ENCODE data around the gene SPTB.
A peak's percentile ranks its signal among the peaks of the same experiment; 100 is the strongest.

Gene SPTB

DNA sequence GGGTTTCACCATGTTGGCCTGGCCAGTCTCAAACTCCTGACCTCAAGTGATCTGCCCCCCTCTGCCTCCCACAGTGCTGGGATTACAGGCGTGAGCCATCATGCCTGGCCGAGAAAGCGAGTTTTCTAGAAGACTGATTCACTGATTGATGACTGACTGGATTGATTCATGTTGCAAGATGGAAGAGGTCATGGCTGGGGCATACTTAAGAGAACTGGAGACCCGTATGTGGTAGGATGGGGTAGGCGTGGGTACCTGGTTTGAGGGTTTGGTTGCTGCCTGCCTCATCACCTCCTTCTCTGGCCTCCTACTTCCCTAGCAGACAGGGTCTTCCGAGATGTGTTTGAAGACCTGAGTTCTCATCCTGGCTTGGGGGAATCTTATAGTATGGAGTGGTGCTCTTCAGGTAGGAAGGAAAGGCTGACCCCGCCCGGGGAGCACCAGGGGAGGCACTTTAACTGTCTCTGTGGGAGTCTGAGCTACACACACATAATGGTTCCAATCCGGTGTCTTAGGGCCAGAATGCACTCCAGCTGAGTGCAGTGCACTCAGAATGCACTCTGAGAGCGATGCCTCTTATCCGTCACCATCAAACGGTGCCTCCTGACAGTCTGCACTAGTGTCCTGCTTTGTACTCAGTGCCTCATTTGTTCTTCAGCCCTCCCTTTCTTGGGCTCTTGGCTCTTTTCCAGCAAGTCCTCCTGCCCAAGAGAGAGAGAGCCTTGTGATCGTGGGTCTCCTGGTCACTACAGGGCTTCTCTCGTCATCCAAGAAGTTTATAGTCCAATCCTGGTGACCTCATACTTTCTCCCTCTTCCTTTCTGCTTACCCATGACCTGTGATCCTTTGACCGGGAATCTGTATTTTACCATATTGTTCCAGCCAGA, 155.8 kb downstream of the SPTB start:
- DNase-seq = no peak

DNA sequence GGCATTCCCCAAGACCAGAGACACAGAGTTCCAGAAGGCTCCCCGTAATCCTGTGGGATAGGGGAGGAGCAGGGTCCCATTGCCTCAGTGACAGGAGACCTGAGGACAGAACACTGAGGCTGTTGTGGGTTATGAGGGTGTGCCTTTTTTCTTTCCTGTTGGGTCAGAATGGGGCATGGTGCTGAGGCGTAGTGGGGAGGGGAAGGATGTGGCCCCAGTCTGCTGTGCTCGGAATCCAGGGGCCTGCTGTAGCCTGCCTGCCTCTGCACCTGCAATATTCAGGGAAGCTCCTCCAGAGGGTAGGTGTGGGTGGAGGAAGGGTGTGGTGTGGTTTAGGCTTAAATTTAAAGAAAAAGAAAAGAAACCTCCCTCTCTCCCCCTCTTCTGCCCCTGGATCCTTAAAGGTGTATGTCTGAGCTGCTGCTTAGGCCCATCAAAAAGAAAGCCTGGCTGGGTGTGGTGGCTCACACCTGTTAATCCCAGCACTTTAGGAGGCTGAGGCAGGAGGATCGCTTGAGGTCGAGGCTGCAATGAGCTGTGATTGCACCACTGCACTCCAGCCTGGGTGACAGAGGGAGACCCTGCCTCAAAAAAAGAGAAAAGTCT, 156.8 kb downstream of the SPTB start:
- DNase-seq = no peak

DNA sequence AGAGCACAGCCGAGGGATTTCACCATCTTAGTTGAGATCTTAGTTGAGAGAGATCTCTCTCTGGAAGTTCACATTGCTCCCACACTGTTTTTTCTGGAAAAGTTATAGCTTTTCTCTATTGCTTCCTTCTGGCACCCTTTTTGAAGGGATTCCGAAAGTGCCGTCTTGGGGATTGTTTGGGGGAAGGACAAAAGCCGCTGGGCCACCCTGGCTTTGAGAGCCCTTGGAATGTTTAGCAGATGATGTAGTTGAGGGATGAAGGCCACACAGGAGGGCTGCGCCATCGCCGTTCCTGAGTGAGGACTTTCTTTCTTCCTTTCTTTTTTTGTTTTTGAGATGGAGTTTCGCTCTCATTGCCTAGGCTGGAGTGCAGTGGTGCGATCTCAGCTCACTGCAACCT, 157.8 kb downstream of the SPTB start:
- DNase-seq = no peak

DNA sequence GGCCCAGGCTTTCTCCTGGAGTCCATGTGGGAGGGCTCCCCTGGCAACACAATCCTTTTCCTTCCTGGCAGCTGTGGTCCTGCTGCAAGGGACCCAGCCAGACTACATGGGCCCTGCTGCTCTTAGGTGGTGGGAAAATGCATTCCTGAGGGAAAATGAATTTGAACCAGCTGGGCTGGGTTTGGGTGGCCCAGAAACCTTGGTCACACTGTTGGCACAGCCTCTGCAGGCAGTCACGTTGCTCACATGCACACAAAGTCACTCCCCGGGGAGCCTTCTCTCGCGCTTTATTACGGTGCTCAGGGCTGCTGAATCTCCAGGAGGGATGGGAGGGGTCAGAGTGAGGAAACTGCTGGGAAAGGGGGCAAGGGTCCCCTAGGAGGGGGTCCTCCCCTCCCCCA, 158.3 kb downstream of the SPTB start:
- no peak for DNase-seq

DNA sequence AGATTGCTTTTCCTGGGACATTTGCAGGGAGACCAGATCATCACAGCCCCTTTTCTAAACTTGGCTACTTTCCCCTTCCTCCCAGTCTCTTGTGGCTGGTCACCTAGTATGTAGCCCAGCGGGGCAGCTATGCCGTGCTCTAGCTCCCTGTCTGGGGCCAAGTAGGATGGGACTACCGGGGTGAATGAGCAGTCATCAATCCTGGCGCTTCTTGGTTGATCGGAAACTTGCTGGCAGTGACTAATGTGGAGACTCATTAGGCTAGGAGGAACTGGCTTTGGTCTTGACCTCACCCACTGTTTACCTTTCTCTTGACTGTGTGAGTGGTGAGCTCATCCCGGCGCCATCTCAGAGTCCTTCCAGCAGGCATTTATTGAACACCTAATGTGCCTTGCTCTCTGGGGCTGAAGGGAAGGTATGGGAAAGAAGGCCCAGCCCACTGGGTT, 159.6 kb downstream of the SPTB start:
- DNase-seq = peak; percentile 93

DNA sequence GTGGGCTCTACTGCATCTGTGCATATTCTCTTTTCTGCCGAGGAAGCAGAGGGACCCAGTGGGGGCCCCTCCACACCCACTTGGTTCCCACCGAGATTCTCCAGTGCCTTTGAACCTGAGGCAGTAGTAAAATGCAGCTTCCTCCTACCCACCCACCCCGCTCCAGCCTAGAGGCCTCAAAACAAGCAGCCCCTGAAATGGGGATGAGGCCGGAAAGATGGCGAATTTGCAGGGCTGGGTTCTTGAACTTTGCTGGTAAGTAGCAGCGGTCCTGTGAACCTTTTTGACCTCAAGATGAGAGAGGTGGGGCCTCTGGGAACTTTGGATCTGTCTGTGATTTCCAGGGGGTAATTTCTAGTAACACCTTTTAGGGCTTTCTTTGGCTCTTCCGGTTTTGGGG, 160.1 kb downstream of the SPTB start:
- no peak for DNase-seq

DNA sequence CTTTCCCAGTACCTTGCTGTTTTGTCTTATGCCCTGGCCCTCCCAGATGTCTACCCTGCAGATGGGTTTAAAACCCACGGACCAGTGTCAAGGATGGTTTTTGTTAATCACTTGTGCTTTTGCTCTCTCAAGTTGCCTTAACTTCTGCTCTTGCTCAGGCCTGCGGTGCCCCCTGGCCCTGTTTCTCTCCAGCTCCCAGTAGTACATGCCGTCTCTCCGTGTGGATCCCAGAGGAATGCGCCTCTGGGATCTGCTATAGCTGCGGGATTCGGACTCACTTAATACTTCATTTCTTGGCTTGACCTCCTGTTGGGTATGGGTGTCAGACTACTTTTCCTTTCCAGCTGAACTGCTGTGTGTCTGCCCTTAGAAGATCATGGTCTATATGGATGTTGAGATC, 160.9 kb downstream of the SPTB start:
- no peak for DNase-seq

DNA sequence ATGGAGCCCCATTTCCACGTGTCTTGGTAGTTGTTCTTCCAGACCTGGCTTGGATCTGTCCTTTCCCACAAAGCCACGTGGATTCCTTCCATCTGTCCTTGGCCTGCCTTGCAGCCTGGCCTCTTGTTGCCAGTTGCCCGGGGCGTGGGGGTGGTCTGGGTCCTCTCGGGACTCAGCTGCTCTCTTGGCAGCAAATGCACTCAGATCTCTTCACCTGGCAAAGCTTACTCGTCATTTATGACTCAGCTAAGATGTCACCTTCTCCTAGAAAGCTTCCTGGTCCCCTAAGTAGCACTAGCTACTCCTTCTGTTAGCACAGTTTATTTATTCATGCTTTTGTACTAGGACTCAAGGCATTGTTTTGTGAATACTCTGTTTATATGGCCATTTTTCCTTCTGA, 161.8 kb downstream of the SPTB start:
- DNase-seq = no peak

DNA sequence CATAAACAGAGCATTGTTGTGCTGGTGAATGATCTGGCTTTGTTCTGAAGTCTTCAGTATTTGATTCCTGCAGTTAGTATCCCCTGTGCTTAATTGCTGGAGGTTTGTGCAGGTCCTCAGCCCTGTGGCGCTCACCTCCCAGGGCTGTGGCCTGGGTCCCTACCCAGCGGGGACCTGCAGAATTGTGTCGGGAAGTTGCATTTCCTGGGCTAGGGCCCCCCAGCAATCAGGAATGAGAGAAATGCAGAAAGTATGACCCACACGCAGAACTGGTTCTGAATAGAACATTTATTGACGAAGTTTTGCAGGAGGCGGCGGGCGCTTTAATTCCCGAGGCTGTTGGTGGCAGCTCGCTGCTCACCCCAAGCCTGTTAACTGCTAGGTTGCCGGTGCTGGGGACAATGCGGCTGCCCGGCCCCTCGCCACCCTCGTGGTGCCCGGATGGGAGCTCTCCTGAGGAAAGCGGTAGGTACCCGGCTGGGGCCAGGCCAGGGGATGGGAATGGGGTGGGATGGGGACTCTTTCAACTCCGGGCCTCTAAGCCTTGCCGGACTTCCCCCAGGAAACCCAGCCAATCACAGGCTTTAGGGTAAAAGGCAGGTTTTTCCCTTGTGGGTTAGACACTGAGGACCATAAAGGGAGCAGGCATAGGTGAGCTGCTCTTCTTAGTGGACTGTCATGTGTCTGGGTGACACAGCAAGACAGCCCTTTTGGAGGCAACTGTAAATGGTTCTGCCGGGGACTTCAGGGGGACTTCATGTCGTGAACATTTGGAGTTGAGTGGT, 163.9 kb downstream of the SPTB start:
- DNase-seq = no peak

DNA sequence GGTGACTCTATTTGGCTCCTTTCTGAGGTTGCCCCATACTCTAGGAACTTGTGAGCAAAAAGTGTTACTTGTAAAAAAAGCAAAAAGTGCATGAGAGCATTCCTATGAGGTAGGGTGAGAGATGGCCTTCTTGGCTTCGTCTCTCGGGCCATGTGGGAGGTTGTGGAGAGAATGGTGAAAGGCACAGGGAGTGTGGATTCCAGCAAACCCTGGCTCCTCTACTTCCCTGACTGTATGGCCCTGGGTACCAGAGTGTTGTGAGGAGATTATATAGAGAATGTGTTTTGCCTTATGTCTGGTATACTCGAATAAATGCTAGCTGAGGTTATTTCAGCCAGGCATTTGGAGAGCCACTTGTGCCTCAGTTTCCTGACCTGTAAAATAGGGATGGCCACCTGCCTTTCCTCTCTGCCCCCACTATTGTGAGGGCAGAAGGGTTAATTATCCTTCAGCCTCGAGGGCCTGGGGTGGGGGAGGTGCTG, 164.5 kb downstream of the SPTB start:
- DNase-seq = no peak

DNA sequence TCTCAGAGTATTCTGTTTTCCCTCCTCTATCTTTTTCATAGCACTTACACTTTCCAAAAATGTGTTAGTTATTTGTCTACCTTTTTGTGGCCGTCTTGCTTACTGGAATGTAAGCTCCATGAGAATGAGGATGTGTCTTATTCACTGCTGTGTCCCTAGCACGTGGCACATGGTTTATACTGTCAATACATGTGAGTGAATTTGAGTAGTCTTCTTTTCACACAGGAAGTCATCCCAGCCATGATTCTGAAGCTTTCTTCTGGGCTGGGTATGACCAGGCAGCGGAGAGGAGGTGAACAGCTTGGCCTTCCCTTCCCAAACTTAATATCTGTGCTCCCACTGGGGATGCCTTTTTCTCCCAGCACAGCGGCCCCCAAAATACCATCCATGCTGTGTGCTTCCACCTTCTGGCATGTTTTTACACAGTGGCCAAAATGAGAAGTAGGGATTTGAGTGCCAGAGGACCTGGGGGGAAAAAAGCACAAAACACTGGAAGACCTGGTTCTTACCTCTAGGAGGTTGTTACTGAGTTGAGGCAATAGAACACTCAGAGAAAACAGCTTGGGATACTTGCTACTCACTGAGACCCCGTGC, 165.2 kb downstream of the SPTB start:
- DNase-seq = no peak

DNA sequence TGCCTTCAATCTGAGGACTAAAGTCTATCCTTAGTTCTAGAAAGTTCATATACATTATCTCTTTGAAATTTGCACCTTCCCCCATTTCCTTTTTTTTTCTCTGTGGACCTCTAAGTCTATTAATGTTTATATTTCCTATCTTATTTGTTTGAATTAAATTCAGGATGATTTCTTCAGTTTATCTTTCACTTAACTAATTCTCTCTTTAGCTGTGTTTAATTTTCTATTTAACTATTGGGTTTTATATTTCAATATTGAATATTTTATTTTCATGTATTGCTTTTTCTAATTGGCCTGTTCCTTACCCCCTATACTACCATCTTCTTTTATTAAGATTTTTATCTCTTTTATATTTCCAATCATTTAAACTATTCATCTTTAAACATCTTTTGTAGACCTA, 166.0 kb downstream of the SPTB start:
- DNase-seq = no peak

DNA sequence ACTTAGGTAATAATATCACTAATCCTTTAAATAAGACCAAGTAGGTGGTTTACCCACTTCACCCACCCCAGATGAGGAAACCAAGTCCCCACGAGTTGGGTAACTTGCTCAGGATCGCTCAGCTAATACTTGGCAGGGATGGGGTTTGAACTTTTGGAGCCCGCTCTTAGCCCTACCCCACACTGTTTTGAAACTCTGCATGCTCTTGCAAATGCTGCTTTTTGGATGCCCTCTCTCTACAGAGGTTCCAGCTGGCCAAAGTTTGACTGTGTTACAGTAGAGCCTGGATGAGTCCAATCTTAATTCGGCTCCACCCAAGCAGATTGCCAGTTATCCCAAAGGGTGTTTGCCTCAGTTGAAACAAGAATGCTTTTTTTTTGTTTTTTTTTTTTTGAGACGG, 168.7 kb downstream of the SPTB start:
- DNase-seq = no peak

DNA sequence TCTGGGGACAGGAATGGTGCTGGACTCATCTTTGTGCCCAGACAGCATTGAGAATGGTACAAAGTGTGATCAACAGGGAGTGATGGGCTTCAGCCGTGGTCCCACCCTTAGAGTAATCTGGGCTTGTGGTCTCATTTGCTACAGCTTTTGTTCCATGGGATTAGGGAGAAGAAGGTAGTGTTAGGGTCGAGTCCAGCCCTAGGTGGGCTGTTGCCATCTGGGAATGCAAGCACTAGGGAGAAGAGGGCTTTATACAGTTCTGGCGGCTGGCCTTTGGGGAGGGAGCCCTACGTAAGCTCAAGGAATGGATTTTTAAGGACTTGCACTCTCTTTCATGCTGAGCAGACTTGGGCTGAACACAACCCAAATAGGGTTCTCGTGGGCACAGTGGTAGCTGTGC, 170.6 kb downstream of the SPTB start:
- DNase-seq = no peak

DNA sequence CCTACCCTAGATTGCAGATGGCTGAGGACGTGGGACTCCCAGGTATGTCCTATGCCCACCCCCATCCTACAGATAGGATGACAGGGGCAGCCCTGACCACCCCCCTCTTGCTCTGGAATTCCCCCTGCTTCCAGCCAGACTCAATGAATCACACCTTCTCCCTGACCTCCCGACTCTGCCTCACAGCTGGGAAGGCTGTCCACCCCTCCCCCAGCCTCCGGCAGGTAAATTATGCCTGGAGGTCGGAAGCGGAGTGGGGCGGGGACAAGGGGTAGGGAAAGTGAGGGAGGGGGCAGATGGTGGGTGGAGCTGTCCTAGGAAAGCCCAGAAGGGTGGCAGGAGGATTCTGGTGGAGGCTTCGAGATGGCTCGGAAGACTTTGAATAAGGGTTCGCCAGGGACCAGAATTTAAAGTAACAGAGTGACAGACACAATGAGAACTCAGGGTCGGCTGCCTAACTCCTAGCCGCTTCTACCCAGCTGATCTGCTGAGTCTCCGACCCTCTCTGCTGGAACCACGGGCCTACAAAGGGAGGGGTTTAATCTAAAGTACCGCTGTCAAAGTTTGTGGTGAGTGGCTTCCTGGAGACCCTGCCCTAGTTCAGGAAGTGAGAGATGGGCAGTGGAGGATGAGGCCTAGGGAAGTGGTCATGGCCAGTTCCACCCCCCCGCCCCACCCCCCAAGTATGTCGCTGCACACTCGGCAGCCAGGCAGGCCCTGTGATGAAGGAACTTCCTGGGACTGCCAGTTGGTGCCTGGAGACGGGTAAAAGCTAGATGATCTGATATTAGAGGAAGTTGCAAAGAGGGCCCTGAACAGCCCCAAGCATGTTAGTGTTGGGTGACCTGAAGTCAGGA, 171.3 kb downstream of the SPTB start:
- peak; percentile 88 for DNase-seq

DNA sequence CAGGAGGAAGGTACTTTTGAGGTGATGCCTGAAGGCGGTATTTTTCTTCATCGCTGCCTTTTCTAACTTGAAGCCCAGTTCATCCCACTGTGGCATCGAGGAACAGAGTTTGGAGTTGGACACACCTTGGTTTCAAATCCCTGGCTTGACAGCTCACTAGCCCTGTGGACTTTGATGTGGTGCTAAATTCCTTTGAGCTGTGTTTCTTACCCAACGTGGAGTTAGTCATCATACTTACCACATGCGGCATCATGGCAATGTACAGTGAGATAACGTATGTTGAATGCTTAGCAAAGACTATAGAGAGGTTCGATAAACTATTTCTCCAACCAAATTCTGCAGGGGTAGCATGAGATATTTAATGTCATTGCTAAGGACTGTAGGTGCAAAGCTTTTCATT, 172.0 kb downstream of the SPTB start:
- DNase-seq = peak; percentile 94

DNA sequence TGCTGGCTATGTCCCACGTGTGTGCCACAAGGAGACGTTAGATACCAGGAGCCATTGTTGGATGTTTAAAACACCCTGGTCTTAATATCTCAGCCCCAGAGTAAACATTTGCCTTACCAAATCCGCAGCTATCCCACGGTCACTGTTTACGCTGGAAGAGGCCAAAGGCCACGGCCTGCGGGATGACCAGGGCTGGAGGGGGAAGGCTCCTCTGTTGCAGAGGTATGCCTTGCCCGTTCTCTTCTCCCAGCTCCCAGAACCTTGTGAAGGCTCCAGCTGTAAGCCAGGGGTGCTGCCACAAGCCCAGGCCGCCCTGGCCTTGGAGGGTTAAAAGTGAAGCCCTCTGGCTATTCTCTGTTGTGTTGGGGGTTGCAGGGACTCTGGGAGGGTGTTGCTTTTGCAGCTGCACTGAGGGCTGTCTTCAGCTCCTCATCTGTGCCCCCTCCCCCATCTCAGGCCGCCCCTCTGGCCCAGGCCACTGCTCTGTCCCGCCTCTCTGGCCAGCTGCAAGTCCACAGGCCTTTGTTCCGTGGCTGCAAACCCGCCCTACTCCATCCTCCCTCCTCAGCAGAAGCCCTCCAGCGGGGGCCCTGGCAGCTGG, 173.0 kb downstream of the SPTB start:
- DNase-seq = no peak

DNA sequence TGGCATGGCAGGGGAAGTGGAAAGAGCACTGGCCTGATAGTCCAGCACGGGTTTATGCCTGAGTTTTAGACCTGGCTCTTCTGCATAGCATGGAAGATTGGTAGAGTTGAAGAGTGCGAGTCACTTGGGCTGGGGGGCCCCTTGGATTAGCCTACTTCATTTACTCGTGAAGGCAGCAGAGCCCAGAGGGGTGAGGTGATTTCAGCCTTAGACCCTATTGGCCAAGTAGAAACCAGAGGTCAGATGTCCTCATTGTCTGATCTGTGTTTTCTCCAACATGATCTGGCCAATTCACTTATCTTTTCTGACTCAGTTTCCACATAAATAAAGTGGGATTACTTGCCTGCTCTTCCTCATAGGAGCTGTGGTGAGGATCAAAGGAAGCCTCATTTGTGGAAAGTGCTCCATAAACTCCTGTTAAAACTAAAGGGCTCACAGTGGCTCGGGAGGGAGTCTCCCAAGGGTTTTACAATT, 173.6 kb downstream of the SPTB start:
- DNase-seq = no peak

DNA sequence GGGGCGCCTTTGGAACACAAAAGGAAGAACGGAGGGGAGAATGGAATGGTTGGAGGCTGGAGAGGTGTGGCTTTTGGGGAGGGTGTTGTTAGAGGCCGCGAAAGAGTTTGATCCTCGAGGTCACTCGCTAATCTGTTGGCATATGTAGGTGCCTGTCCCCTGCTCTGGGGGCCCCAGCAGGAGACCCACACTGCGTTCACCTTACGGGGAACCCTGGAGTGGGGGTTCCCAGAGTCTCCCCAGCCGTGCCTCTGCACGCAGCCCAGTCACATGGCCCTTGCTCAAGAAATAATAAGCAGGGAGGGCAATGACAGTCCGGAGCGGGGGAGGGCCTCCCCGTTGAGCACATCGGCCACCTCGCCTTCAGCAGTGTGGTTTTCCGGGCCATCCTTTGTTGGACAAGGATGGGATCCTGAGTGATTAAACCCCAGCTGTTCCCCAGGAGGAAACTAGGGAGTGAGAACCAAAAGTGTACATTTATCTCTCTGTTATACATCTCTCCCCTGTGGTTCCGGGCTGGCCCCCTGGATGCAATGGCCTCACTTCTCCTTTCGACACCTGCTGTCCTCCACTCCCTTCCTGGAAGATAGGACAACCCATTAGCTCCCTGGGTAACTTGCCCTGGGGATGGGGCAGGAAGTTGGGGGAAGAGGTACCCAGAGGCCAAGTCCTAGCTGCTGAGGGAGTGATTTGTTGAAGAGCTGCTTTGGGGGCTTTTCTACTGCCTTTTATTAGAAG, 174.2 kb downstream of the SPTB start:
- DNase-seq = no peak

DNA sequence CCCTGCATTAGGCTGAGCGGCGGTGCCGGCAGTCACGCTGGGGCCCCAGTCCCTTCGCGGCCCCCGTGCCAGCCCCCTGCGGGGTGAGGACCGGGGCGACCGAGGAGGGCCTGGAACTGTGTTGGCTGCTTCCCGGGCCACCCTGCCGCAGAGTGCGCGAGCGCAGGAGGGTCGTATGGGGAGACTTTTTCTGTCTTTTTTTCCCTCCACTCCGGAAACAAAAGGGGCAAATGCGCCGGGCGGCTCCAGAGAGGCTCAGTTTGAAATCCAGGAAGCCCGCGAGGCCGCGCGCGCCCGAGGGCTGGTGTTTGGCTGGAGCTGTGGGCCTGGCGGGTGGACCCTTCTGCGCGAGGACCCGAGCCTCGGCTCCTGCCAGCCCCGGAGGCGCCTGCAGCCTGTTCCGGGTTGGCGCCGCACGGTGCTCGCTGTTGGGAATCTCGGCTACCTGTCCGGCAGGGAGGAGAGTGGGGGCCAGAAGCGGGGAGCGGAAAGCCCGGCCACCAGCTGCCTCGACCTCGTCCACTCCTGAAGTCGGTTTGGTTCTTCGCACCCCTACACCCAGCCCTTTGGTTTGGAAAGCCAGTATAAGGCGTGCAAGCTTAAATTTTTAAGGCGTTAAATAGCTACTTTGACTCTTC, 174.8 kb downstream of the SPTB start:
- no peak for DNase-seq
